ENCODE data around the gene ADGRF5. TPM values are rescaled to one million over a fixed set of nuclear protein-coding genes. Genes with fewer than 3 reads are reported as not detected.

The ADGRF5 gene
- total RNA-seq, 1 donor from 2014 or later = 71.1 TPM

DNA sequence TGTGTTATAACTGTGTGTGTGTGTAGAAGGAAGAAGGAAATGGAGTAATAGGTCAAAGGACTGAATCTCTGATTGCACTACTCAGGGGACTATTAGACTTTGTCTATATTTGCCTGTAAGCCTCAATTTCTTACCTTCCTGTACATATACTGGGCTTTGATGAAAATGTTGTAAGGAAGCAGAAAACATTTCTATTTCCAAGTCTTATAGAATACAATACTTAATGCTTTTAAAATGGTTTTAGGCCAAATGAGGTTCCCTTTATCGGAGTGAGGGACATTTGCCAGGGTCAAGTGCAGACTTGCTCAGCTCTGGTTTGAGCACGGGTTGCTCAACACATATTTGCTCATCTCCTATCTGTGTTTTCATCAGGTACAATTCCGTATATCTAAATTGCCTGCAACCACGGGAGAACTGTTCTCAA is 100.3 kb downstream of the ADGRF5 start:
- no peak for DNase-seq (ENCODE audit: low spot score)

DNA sequence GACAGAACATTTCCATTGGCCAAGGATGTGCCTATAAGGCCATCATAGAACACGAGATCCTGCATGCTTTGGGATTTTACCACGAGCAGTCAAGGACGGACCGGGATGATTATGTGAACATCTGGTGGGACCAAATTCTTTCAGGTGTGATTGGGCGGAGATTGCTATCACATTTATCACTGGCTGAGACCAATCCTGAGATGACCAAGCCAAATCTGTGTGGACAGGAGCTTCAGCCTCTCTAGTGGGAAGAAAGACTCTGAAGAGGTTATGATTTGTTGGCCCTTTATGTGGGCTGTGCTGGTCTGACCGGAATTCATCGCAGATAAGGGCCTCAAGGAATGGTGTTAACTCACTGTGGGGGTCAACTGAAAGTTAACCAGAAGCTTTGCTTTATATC is 102.2 kb downstream of the ADGRF5 start:
- no peak for DNase-seq (ENCODE audit: low spot score)

DNA sequence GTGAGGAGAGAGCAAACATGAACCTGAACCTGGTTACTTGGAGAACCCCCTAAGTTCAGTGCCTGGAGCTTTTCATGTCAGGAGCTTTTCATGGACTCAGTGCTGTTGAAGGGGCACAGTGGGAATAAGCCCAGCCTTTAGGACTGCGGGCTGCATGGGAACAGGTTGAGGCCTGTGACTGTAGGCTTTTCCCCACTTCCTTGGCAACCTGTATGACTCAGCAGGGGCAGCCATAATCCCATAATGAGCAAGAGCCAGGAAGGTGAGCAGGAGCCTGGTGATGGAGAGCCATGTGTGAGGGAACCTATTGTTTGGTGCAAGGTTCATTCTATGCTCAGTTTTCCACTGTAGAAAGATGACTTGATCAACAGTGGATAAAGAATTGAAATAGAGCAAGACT is 105.1 kb downstream of the ADGRF5 start:
- no peak for DNase-seq (ENCODE audit: low spot score)

DNA sequence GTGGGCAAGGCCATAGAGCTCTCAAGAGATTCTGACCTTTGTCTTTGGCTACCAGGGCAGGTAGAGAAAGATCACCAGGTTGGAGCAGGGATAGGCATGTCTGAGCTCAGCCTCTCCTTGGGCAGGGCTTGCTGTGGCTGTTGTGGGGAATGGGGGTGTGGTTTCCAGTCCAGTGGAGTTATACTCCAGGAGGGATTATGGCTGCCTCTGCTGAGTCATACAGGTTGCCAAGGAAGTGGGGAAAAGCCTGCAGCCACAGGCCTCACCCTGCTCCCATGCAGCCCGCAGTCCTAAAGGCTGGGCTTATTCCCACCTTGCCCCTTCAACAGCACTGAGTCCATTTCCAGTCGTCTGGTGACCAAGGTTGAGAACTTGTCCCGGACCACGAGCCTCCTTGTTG is 106.6 kb downstream of the ADGRF5 start:
- no peak for DNase-seq (ENCODE audit: low spot score)

DNA sequence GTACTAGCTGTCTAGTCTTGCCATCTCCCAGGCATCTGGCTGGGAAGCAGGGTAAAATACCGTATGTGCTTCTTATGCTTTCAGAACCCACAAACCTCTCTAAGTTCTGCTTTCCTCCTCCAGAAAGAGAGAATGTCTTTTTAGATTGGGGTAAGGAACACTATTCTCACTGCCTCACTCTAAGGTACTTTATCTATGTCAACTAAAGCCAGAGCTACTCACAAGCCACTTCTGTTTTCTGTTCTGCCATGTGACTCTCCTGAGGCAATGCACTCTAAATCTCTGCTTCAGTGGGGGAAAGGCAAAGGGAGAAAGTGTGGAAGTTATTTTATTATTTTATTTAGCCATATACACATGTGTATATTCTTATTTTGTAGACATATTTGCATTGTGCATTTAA is 112.9 kb downstream of the ADGRF5 start:
- no peak for DNase-seq (ENCODE audit: low spot score)

Other genes with a start within 250 kb of the ADGRF5 start
- gene TDRD6, start 234.1 kb downstream of the ADGRF5 start, total RNA-seq = 0.58 TPM
- 8.1 TPM for gene PLA2G7, start 186.6 kb downstream of the ADGRF5 start, total RNA-seq
- not detected for gene ANKRD66, start 175.0 kb downstream of the ADGRF5 start, total RNA-seq
- gene MEP1A, start 128.5 kb downstream of the ADGRF5 start, total RNA-seq = 0.35 TPM
- gene ADGRF1, start 120.4 kb upstream of the ADGRF5 start, total RNA-seq = not detected

Data from mesenteric fat pad (tissue), 1 donor.